Measurements from ENCODE around the gene KLRF2.

KLRF2 gene

GRCh38 chr12:9932270-9932669 lies 51.0 kb downstream of the KLRF2 start, which contains the start of gene CLEC2A:
CLEC2A (minus strand) TSS chr12:9932370; CDS start chr12:9932329, 41 bp downstream.
- H3K4me3 ChIP-seq (ENCODE audit: low read length): no peak within 1 kb of the TSS
- TF ChIP-seq CTCF (conservative IDR thresholded peaks at IDR 0.05; ENCODE audit: low read length): no peak
- no peak for DNase-seq (ENCODE audit: low read depth)

GRCh38 chr12:9933958-9934357 lies 52.7 kb downstream of the KLRF2 start:
- no peak for TF ChIP-seq CTCF (conservative IDR thresholded peaks at IDR 0.05; ENCODE audit: low read length)
- H3K4me3 ChIP-seq (ENCODE audit: low read length): no peak overlapping the region
- DNase-seq (ENCODE audit: low read depth): peak; percentile 97

GRCh38 chr12:9935026-9935425 lies 53.7 kb downstream of the KLRF2 start:
- TF ChIP-seq CTCF (conservative IDR thresholded peaks at IDR 0.05; ENCODE audit: low read length): no peak
- no peak for DNase-seq (ENCODE audit: low read depth)
- no peak overlapping the region for H3K4me3 ChIP-seq (ENCODE audit: low read length)

GRCh38 chr12:9936591-9936990 lies 55.3 kb downstream of the KLRF2 start:
- H3K4me3 ChIP-seq (ENCODE audit: low read length): no peak overlapping the region
- TF ChIP-seq CTCF (conservative IDR thresholded peaks at IDR 0.05; ENCODE audit: low read length): no peak
- no peak for DNase-seq (ENCODE audit: low read depth)

- DNase-seq (ENCODE audit: low read depth): no peak
- peak; percentile 52 for TF ChIP-seq CTCF (conservative IDR thresholded peaks at IDR 0.05; ENCODE audit: low read length)
These were observed 59.1 kb downstream of the KLRF2 start for GRCh38 chr12:9940375-9940774.

GRCh38 chr12:9941838-9942237 lies 60.5 kb downstream of the KLRF2 start:
- DNase-seq (ENCODE audit: low read depth): no peak
- TF ChIP-seq CTCF (conservative IDR thresholded peaks at IDR 0.05; ENCODE audit: low read length): no peak
- no peak overlapping the region for H3K4me3 ChIP-seq (ENCODE audit: low read length)

More at GRCh38 chr12:9940375-9940774, 59.1 kb downstream of the KLRF2 start:
- no peak overlapping the region for H3K4me3 ChIP-seq (ENCODE audit: low read length)

- DNase-seq (ENCODE audit: low read depth): no peak
- H3K4me3 ChIP-seq (ENCODE audit: low read length): no peak overlapping the region
- no peak for TF ChIP-seq CTCF (conservative IDR thresholded peaks at IDR 0.05; ENCODE audit: low read length)
These were observed 62.0 kb downstream of the KLRF2 start for GRCh38 chr12:9943240-9943639.
